GM18861 (cell line): Measurements from ENCODE around the gene THBD.
"Not testable (repeated sequence)": the region's sequence is repeated elsewhere in the genome, so short reads cannot be mapped to it uniquely, and the experiment has no call there.

ENCODE experiments used
- ATAC-seq: cut with Tn5 transposase; IDR thresholded peaks from one replicate; pipeline ENCODE4 v1.9.1; 2021; ENCODE audit not compliant: unreplicated experiment

The THBD gene

GRCh38 chr20:23036371-23036770, 13.1 kb downstream of the THBD start:
- no peak for ATAC-seq

DNA sequence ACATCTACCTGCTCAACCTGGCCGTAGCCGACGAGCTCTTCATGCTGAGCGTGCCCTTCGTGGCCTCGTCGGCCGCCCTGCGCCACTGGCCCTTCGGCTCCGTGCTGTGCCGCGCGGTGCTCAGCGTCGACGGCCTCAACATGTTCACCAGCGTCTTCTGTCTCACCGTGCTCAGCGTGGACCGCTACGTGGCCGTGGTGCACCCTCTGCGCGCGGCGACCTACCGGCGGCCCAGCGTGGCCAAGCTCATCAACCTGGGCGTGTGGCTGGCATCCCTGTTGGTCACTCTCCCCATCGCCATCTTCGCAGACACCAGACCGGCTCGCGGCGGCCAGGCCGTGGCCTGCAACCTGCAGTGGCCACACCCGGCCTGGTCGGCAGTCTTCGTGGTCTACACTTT, 13.7 kb downstream of the THBD start:
- ATAC-seq, result no peak

DNA sequence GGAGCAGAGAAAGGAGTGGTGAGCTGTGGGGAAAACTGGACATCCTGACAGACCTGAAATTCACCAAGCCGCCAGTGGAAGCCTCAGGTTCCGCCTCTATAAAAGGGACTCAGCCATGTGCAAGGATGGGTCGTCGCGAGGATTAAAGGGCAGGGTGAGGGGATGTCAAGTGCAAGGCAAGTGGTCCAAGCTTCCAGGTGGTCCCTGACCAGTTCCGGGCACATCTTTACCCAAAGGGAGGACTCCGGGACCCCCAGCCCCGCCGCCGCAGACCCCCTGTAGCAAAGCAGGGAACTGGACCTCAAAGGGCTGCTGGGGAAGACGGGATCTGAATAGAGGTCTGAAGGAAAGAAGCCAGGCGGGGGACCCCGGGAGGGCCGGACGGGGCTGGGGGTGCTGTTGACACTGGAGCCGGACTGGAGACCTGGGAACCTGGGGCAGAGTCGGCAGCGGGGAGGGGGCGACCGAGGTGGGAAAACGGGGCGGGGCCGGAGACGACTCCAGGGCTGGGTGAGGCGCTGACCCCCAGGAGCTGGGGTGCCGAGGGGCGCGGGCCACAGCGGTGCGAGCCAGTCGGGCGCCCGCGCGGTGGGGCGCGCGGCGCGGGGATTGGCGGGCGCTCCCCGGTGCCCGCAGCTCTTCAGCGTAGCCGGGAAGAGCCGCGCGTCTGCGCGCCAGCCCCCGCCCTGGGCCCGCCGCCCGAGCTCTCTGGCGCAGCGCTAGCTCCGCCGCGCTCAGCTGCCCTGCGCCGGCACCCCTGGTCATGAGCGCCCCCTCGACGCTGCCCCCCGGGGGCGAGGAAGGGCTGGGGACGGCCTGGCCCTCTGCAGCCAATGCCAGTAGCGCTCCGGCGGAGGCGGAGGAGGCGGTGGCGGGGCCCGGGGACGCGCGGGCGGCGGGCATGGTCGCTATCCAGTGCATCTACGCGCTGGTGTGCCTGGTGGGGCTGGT, 14.5 kb downstream of the THBD start, which contains the start of gene SSTR4:
Gene SSTR4 (plus strand): TSS at position 592 of the 951 bp plus-strand sequence. CDS start 172 bp downstream, at position 764.
- ATAC-seq, result no peak

DNA sequence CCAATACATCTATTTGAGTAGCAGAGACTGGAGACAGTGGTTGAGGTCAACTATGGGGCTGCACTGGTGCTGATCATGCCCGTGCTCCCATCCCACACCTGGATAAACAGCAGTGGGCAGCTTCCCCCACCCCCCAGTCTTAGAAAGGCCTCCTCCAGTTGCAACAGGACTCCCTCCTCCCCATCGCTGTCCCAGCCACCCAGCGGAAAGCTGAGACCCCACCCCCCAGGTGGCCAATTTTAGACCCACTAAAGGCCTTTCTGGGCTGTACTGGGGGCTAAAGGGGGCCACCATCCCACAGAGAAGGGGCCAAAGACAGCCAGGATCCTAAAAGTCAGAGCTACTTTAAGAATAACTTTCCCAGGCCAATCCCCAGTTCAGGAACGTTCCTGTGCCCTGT, 15.6 kb downstream of the THBD start:
- no peak for ATAC-seq

DNA sequence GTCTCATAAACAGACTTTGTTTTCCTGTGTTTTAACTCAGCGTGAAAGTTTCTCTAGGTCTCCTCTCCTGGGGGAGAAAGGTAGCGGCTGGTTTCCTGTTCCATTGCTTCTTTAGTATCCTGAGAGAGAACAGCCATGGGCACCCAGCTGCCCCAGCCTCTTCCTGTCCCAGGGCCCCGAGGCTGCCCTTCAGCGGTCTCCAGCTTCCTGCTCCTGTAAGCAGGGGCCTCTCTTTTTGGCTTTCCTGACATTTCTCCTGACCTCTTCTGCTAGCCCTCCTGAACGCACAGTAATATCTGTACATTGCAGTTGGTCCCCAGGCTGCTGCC, 16.8 kb downstream of the THBD start:
- no peak for ATAC-seq

DNA sequence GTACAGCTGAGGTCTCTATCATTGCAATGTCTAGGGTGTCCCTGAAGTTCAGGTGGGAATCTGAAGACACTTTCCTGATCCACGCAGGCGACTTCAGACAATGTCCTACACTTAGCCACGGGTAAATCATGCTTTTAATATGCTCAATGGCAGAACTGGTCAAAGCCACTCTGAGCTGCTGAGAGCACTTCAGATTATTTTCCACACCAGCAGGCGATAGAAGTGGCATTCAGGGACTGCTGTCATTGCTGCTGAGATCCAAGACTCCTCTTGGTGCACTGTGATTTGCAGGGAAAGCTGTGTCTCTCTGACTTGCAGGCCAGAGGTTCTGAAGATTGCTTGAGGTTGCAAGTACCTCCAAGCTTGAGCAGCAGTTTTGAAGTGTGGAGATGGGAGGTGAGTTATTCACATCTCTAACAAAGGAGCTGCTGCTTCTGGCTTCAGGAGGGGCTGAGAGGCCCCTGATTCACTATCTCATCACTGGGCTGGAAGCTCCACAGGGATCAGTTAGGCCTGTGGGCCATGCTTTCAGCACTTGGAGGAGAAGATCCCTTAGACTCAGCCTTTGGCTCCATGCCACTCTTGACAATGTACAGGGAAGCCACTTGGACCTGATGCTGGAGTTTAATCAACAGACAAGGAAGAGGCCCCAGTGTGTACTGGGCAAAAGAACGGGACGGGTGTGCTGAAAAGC, 17.3 kb downstream of the THBD start:
- no peak for ATAC-seq

GRCh38 chr20:23031346-23031745, 18.1 kb downstream of the THBD start:
- ATAC-seq, result no peak

DNA sequence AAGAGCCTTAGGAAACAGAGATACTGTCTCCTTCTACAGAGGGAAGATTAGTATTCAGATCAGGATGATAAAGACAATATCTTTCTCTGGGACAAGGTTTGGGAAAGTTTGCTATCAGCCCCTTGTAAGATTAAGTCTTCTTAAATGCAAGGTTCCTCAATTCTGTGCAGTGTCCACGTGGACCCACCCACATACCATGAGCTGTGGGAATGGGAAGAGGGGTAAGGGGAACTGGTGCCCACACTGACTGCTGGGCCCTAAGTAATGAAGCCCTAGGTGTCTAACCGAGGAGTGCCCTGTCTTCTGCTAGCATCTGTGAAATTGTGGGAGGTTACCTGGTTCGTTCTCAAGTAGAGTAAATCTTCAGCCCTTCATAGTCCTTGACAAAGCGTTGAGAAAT, 20.1 kb downstream of the THBD start:
- ATAC-seq, result no peak

DNA sequence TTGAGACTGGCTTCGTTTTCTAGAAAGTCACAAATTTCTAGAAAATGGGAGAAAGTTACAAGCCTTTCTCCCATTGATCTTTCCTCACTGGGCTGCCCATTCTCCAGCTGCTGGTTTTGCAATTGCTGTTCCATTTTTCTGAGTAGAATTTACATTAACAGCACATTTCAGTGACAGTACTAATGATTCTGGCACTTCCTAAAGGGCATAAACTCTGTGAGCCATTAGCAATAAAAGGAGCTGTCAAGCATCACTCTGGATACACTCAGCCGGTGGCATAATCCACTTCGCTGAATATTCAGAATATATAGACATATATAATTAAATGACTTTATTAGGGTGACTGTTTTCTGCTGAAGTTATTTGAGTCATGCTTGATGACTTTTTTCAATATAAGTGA, 21.1 kb downstream of the THBD start:
- no peak for ATAC-seq

- no peak for ATAC-seq
These were observed 21.8 kb downstream of the THBD start for GRCh38 chr20:23027721-23028120.

GRCh38 chr20:23025503-23025902, 24.0 kb downstream of the THBD start:
- not testable (repeated sequence) for ATAC-seq

DNA sequence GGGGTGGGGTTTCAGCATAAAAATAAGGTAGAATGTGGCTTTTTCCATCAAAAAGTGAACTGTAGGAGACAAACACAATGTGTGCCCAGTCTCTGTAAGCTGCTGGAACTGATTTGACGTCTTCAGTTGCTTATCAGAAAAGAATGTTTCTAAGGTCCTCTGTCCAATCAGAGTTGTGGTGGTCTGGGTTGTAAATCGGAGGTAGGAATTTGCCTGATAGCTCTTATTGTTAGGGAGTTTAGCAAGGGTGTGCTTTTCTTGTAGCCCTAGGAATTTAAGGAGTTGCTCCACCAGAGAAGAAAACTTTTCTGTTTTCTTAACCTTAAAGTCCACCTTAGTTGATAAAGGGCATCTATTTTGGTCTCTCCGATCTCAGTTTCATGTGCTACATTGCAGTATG, 24.8 kb downstream of the THBD start:
- no peak for ATAC-seq

GRCh38 chr20:23023621-23024177, 25.8 kb downstream of the THBD start:
- ATAC-seq, result no peak

DNA sequence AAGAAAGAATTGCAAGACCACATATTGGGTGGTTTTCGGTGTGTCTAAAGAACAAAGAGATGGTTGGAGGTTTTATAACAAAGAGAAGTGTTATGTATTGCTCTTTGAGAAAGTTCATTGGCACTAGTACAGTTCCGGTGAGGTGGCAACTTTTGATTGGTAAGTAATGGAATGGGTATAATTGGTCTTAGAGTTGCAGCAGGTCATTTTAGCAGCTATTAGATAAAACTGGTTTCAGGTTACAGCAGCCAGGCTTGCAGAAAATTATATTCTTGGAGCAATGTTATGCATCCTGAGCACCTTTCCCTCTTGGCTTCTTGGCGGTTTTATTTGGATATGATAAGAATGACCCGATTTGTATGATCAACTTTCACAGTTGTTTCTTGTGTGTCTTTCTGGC, 26.6 kb downstream of the THBD start:
- no peak for ATAC-seq

DNA sequence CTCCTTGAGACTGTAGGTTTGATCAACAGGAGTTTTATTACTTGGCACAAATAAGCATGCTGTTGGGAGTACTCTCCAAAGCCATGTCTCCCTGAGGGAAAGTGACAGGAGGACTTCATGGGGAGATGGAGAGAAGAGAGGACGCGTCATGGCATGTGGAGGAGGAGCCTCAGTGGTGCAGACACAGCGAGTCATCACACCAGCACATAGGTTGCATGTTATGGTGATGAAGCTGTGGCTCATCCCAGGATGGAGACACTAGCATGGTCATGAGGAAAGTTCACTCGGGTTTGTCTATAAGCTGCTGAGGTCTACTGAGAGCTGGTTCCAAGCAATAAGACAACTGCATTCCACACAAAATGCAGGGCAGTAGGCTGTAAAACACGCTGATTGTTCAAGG, 27.5 kb downstream of the THBD start:
- no peak for ATAC-seq

DNA sequence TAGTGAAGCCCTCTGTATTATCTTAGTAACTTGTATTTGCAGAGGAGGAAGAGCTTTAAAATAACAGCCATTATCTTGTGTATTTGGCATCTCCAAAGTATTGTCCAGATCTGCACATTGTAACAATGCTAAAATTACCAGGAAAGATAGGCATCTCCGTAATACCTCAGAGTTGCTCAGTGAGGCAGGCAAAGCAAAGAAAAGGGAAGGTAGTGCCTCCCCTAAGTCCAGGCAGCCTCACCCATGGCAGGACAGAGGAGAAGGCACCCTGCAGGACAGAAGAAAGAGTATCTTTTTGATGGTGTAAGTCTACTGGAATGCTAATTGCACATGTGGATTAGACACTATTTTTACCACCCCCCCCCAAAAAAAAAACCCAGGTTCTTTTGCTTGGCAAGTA, 27.9 kb downstream of the THBD start:
- ATAC-seq, result no peak

GRCh38 chr20:23020230-23021018, 29.0 kb downstream of the THBD start:
- ATAC-seq, result no peak

- no peak for ATAC-seq
These were observed 30.1 kb downstream of the THBD start for GRCh38 chr20:23019403-23019802.

DNA sequence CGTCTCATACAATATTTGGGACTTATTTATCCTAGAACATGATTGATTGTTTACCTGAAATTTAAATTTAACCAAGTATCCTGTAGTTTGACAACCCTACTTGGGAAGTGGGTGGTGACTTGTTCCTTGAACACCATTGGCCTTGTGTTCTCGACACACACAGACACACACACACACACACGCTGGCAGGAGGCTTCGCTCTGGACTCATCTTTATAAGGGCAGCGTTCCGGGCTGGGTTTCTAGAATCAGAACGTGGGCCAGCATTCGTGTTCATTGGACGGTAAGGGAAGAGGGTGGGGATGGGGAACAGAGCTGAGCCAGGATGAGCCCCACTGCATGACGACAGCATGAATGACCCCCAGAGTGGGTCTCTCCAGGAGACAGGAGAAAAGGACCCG, 30.5 kb downstream of the THBD start:
- no peak for ATAC-seq

DNA sequence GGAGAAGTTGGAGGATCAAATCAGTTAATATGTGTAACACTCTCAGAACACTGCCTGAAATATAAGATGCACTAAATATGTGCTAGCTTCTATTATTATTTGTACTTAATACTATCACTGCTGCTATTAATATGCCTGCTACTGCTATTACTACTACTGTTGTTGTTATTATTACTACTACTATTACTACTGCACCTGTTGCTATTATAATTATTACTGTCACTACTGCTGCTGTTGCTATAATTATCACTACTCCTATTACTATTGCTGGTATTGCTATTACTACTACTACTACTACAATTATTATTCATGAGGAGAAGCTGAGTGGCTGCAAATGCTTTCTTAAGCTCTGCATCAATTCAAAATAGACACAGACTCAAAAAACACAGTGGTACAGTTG, 31.0 kb downstream of the THBD start:
- ATAC-seq, result no peak

GRCh38 chr20:23017516-23017915, 32.0 kb downstream of the THBD start:
- no peak for ATAC-seq
